ENCODE measurements around the gene SMPDL3A.

The SMPDL3A gene

GRCh38 chr6:122770835-122771601 lies 18.0 kb upstream of the SMPDL3A start:
- Histone ChIP-seq H3K4me3 (ENCODE audit: low read depth, low read length) (no peak overlapping the region), H3K27me3 (no peaks in the 10 kb centered on the region), H3K9me3 (no peaks in the 10 kb centered on the region), H3K4me1 (no peaks in the 10 kb centered on the region), H3K36me3 (no peaks in the 10 kb centered on the region)
- no peak for DNase-seq
- TF ChIP-seq, protein P1, sequence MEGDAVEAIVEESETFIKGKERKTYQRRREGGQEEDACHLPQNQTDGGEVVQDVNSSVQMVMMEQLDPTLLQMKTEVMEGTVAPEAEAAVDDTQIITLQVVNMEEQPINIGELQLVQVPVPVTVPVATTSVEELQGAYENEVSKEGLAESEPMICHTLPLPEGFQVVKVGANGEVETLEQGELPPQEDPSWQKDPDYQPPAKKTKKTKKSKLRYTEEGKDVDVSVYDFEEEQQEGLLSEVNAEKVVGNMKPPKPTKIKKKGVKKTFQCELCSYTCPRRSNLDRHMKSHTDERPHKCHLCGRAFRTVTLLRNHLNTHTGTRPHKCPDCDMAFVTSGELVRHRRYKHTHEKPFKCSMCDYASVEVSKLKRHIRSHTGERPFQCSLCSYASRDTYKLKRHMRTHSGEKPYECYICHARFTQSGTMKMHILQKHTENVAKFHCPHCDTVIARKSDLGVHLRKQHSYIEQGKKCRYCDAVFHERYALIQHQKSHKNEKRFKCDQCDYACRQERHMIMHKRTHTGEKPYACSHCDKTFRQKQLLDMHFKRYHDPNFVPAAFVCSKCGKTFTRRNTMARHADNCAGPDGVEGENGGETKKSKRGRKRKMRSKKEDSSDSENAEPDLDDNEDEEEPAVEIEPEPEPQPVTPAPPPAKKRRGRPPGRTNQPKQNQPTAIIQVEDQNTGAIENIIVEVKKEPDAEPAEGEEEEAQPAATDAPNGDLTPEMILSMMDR (IDR thresholded peaks at IDR 0.05; ENCODE audit: low read depth, low read length) = no peak

GRCh38 chr6:122772724-122773415 lies 16.2 kb upstream of the SMPDL3A start:
- Histone ChIP-seq H3K9me3 (no peaks in the 10 kb centered on the region), H3K36me3 (no peaks in the 10 kb centered on the region), H3K4me1 (no peaks in the 10 kb centered on the region), H3K27me3 (no peaks in the 10 kb centered on the region), H3K4me3 (ENCODE audit: low read depth, low read length) (no peak overlapping the region)
- TF ChIP-seq, protein P1 (IDR thresholded peaks at IDR 0.05; ENCODE audit: low read depth, low read length) = no peak
- DNase-seq = no peak

- DNase-seq = no peak
- H3K9me3 ChIP-seq = no peaks in the 10 kb centered on the region
- TF ChIP-seq, protein P1 (IDR thresholded peaks at IDR 0.05; ENCODE audit: low read depth, low read length) = no peak
- no peak overlapping the region for H3K4me3 ChIP-seq (ENCODE audit: low read depth, low read length)
- peaks cover 21% of the 10 kb centered on the region for H3K27me3 ChIP-seq
- no peaks in the 10 kb centered on the region for H3K36me3 ChIP-seq
- no peaks in the 10 kb centered on the region for H3K4me1 ChIP-seq
Observed at GRCh38 chr6:122775975-122776374, 13.1 kb upstream of the SMPDL3A start.

- TF ChIP-seq, protein P1 (IDR thresholded peaks at IDR 0.05; ENCODE audit: low read depth, low read length) = no peak
- Histone ChIP-seq H3K4me1 (no peaks in the 10 kb centered on the region), H3K9me3 (no peaks in the 10 kb centered on the region), H3K27me3 (peaks cover 30% of the 10 kb centered on the region), H3K4me3 (ENCODE audit: low read depth, low read length) (no peak overlapping the region), H3K36me3 (no peaks in the 10 kb centered on the region)
- DNase-seq = no peak
Observed at GRCh38 chr6:122778302-122778701, 10.8 kb upstream of the SMPDL3A start.

DNA sequence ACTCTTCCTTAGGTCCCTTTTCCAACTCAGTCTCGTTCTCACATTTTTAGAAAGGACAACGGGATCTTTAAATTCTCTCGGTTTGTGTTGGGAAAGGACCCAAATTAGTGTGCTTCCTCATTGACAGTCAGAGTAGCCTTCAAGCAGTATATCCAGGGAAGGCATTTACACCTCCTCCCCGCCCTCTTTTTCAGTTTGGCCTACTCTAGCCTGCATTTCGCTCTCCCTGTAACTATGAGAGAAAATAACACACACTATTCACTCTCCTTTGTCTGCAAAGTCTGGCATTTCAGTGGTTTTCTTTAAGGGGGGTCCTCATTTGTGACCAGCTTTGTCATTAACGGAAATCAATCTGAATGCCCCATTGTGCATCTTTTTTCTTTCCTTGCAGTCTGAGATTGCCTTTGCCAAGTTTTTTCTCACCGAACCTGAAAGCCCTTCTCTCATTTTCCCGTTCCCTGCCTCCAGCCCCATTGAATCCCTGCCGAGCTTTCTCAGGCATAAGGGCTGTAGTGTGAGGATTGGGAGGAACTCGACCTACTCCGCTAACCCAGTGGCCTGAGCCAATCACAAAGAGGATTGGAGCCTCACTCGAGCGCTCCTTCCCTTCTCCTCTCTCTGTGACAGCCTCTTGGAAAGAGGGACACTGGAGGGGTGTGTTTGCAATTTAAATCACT lies 9.9 kb upstream of the SMPDL3A start:
- Histone ChIP-seq H3K4me1 (no peaks in the 10 kb centered on the region), H3K36me3 (no peaks in the 10 kb centered on the region), H3K9me3 (no peaks in the 10 kb centered on the region), H3K27me3 (peaks cover 31% of the 10 kb centered on the region), H3K4me3 (ENCODE audit: low read depth, low read length) (no peak overlapping the region)
- no peak for DNase-seq
- TF ChIP-seq, protein P1 (IDR thresholded peaks at IDR 0.05; ENCODE audit: low read depth, low read length) = no peak
